Mesothelial cell of epicardium (in vitro differentiated cells): Measurements from ENCODE around the gene UBE2E2. TPM values are rescaled to one million over a fixed set of nuclear protein-coding genes. Genes with fewer than 3 reads are reported as not detected.

ENCODE experiments used
- DNase-seq, 2 experiments: peaks; one replicate each; pipeline ENCODE4 v3.0.0; 2021; ENCODE audit warnings: low spot score in 2 of 2; ENCODE audit not compliant: unreplicated experiment in 2 of 2
- H3K27ac Mint-ChIP-seq: 2 replicates; pipeline ENCODE4 v1.8.0; 2021; ENCODE audit warnings: mixed read lengths
- H3K27me3 Mint-ChIP-seq: 2 replicates; pipeline ENCODE4 v1.8.0; 2021; ENCODE audit warnings: low read depth, mixed read lengths
- H3K36me3 Mint-ChIP-seq: 2 replicates; pipeline ENCODE4 v1.8.0; 2021; ENCODE audit warnings: mixed read lengths
- H3K4me1 Mint-ChIP-seq: 2 replicates; pipeline ENCODE4 v1.8.0; 2021; ENCODE audit warnings: mixed read lengths
- H3K4me3 Mint-ChIP-seq: 2 replicates; pipeline ENCODE4 v1.8.0; 2021; ENCODE audit warnings: mild to moderate bottlenecking, moderate library complexity, mixed read lengths
- H3K9me3 Mint-ChIP-seq: 2 replicates; pipeline ENCODE4 v1.8.0; 2021; ENCODE audit warnings: mixed read lengths
- total RNA-seq: library from RNA; stranded (reverse); gene quantifications from 3 replicates; pipeline ENCODE4 v1.2.1, GENCODE V29; 2021
- TF ChIP-seq, protein P1 (sequence below): fragments of 200-600 bp; sonication (generic); IDR thresholded peaks from one replicate; pipeline ENCODE4 v1.5.0; 2021; ENCODE audit warnings: antibody characterized with exemption; ENCODE audit not compliant: unreplicated experiment

Gene UBE2E2
- total RNA-seq, 1 donor from 2014 or later, result 42.3 TPM

- peaks cover 25% of the 10 kb centered on the region for H3K4me1 Mint-ChIP-seq
- TF ChIP-seq, protein P1, sequence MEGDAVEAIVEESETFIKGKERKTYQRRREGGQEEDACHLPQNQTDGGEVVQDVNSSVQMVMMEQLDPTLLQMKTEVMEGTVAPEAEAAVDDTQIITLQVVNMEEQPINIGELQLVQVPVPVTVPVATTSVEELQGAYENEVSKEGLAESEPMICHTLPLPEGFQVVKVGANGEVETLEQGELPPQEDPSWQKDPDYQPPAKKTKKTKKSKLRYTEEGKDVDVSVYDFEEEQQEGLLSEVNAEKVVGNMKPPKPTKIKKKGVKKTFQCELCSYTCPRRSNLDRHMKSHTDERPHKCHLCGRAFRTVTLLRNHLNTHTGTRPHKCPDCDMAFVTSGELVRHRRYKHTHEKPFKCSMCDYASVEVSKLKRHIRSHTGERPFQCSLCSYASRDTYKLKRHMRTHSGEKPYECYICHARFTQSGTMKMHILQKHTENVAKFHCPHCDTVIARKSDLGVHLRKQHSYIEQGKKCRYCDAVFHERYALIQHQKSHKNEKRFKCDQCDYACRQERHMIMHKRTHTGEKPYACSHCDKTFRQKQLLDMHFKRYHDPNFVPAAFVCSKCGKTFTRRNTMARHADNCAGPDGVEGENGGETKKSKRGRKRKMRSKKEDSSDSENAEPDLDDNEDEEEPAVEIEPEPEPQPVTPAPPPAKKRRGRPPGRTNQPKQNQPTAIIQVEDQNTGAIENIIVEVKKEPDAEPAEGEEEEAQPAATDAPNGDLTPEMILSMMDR, result no peak
- no peak overlapping the region for H3K27ac Mint-ChIP-seq
These were observed 384.4 kb downstream of the UBE2E2 start for GRCh38 chr3:23587513-23587912.

GRCh38 chr3:23588547-23588946 is 385.4 kb downstream of the UBE2E2 start:
- H3K4me3 Mint-ChIP-seq, result no peak overlapping the region
- peaks cover 25% of the 10 kb centered on the region for H3K4me1 Mint-ChIP-seq
- no peak for DNase-seq
- H3K27ac Mint-ChIP-seq, result no peak overlapping the region
- TF ChIP-seq, protein P1, result no peak
- peaks cover 8% of the 10 kb centered on the region for H3K9me3 Mint-ChIP-seq
- no peaks in the 10 kb centered on the region for H3K27me3 Mint-ChIP-seq
- H3K36me3 Mint-ChIP-seq, result peaks cover 3% of the 10 kb centered on the region

More at GRCh38 chr3:23587513-23587912, 384.4 kb downstream of the UBE2E2 start:
- Mint-ChIP-seq H3K27me3 (no peaks in the 10 kb centered on the region), H3K4me3 (no peak overlapping the region), H3K36me3 (peaks cover 9% of the 10 kb centered on the region), H3K9me3 (peaks cover 16% of the 10 kb centered on the region)
- DNase-seq, result no peak

- Mint-ChIP-seq H3K27me3 (no peaks in the 10 kb centered on the region), H3K36me3 (no peaks in the 10 kb centered on the region), H3K27ac (no peak overlapping the region), H3K9me3 (no peaks in the 10 kb centered on the region), H3K4me1 (peaks cover 25% of the 10 kb centered on the region), H3K4me3 (no peak overlapping the region)
- TF ChIP-seq, protein P1, result no peak
- DNase-seq, result no peak
These were observed 386.5 kb downstream of the UBE2E2 start for GRCh38 chr3:23589602-23590001.

- TF ChIP-seq, protein P1, result no peak
- H3K27me3 Mint-ChIP-seq, result no peaks in the 10 kb centered on the region
- no peak overlapping the region for H3K4me3 Mint-ChIP-seq
- H3K9me3 Mint-ChIP-seq, result no peaks in the 10 kb centered on the region
- DNase-seq, result no peak
- no peaks in the 10 kb centered on the region for H3K36me3 Mint-ChIP-seq
- peaks cover 33% of the 10 kb centered on the region for H3K4me1 Mint-ChIP-seq
- no peak overlapping the region for H3K27ac Mint-ChIP-seq
These were observed 387.5 kb downstream of the UBE2E2 start for GRCh38 chr3:23590424-23591273.

DNA sequence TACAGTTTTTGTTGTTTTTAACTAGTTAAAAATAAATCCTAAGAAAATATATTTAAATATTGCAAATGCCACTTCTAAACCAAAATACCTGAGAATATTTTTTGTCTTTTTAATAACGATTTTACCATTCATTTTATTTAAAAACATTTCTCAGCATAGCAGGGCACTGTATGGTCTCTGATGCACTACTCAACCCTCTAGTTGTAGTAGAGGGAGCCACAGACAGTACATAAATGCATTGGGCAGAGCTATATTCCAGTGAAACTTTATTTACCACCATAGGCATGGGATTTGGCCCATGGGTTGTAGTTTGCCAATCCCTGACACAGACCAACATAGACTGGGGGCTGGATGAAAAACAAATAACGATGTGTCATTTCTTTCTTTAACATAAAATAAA is 388.2 kb downstream of the UBE2E2 start:
- H3K27ac Mint-ChIP-seq, result no peak overlapping the region
- H3K36me3 Mint-ChIP-seq, result peaks cover 2% of the 10 kb centered on the region

More for the DNA sequence above, 388.2 kb downstream of the UBE2E2 start:
- H3K27me3 Mint-ChIP-seq, result no peaks in the 10 kb centered on the region
- H3K4me3 Mint-ChIP-seq, result no peak overlapping the region
- TF ChIP-seq, protein P1, result no peak
- no peak for DNase-seq
- H3K9me3 Mint-ChIP-seq, result peaks cover 3% of the 10 kb centered on the region
- peaks cover 33% of the 10 kb centered on the region for H3K4me1 Mint-ChIP-seq
